ENCODE measurements around the gene SPATC1L.

The SPATC1L gene

GRCh38 chr21:46117586-46118315 is 66.5 kb downstream of the SPATC1L start:
- DNase-seq = no peak

GRCh38 chr21:46116776-46117585 is 67.3 kb downstream of the SPATC1L start:
- no peak for DNase-seq

- DNase-seq = no peak
Measured at GRCh38 chr21:46116189-46116775, 68.0 kb downstream of the SPATC1L start.

GRCh38 chr21:46115441-46116188 is 68.6 kb downstream of the SPATC1L start:
- DNase-seq = no peak

- no peak for DNase-seq
Measured at GRCh38 chr21:46114963-46115362, 69.3 kb downstream of the SPATC1L start.

GRCh38 chr21:46113497-46114176 is 70.6 kb downstream of the SPATC1L start:
- no peak for DNase-seq

GRCh38 chr21:46112725-46113215 is 71.5 kb downstream of the SPATC1L start:
- no peak for DNase-seq

GRCh38 chr21:46111857-46112724 is 72.2 kb downstream of the SPATC1L start:
- no peak for DNase-seq

GRCh38 chr21:46111193-46111571 is 73.1 kb downstream of the SPATC1L start:
- no peak for DNase-seq
